GM21381 (cell line): ENCODE data around the gene PLGRKT.
A peak's percentile ranks its signal among the peaks of the same experiment; 100 is the strongest.
"Not testable (repeated sequence)": the region's sequence is repeated elsewhere in the genome, so short reads cannot be mapped to it uniquely, and the experiment has no call there.

Experiments
- ATAC-seq: cut with Tn5 transposase; IDR thresholded peaks from one replicate; pipeline ENCODE4 v1.9.1; 2021; ENCODE audit warnings: mild to moderate bottlenecking, moderate library complexity; ENCODE audit not compliant: unreplicated experiment

The PLGRKT gene, protein sequence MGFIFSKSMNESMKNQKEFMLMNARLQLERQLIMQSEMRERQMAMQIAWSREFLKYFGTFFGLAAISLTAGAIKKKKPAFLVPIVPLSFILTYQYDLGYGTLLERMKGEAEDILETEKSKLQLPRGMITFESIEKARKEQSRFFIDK

DNA sequence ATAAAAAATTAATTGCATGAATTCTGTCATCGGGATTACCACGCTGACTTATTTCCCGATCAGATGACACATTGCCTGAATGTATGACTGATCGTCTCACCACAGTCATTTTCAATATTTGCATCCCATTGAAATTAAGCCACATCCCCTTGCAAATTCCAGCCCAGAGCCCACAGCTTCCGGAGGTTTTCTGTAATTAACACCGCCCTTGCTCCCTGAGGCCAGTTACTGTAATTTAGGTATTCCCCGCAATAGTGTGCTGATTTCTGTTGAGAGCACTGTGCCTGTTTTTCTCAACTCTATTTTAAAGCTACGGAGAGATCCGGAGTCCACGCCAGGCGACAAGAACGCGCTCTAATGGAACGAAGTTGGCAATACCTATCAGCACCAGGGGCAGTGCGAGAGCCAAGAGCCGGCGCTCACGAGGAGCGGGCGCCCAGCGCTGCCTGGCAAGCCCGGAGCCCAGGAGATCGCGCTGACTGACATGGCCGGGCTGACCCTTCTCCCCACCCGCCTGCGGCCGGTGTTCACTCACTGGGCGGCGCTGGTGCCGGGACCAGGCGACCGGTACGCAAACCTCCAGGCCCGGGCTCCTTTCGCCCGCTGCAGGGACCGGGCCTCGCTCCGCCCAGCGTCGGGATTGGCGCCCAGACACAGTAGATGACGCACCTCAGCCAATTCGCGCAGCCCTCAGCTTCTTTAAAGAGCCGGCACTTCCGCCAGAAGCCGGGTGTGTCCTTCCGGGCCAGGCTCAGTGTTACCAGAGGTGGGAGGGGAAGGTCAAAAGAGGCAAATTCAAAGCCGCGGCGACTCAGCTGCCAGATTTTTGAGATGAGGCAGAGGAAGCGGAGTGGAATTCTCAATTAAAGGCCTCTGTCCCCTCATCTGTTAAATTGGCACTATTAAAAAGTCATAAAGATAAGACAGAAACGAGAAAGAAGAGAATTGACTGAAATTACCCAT, at the start of gene PLGRKT:
Gene PLGRKT, minus strand, starts transcription at position 672 of the 963 bp plus-strand sequence. CDS start 5,948 bp downstream, outside the sequence.
- peak; percentile 80 for ATAC-seq

DNA sequence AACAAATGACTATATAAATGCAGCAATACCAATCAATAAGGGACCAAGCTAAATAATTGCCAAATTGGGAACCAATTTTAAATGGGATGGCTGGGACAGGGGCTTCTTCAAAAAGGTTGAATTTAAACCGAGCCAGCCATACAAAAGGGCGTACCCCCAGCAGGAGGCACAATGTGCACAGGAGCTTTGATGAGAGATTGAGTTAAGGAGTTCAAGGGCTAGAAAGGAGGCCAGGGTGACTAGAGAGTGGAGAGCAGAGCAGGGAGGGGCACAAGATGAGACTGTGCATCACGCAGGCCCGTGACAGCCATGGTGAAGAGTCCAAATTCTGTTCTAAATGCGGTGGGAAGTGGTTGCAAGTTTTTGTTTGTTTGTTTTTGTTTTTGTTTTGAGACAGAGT, 49.3 kb upstream of the PLGRKT start:
- no peak for ATAC-seq

DNA sequence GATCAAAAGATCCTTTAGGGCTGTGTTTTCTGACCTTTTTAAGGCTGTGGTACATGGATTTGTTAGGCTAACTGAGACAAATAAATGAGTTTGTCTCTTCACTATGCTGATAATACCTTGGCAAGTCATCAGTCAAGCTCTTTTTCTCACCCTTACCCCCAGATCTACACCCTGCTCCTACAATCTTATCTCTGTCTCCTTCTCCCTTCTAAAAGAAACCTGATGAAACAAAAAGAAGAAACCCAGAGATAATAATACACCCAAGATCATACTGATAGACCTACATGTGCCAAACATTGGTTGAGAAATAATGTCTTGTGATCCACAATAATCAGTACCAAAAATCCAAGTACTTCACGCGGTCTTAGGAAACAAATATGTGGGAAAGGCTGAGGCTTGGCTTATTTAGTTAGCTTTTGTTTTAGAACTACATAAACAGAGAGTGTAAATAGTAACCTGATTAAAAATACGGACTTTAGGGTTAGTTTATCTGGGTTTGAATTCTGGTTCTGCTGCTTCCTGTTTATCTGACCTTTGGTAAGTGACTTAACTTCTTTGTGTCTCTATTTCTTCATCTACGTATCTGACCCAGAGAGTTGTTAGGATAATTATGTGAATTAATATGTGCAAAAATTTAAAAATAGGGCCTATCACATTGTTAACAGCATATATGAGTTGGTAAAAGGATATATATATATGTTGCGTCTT, 47.8 kb upstream of the PLGRKT start:
- no peak for ATAC-seq

DNA sequence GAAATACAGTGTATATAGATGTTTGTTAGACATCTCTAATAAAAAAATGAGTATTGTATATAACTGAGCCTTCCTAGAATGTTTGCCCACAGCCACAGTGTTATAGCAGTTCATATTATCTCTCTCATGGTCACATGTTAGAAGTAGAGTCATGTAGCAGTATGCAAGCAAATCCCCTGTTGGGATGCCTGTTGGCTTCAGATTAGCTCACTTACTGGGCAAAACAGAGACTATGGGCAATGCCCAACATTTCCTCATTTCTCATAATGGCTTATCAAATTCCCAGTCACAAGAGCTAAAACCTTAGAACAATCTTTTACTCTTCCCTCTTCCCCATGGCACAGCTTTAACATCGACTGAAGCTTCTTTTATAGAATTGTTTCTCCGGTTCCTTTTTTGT, 45.6 kb upstream of the PLGRKT start:
- no peak for ATAC-seq

DNA sequence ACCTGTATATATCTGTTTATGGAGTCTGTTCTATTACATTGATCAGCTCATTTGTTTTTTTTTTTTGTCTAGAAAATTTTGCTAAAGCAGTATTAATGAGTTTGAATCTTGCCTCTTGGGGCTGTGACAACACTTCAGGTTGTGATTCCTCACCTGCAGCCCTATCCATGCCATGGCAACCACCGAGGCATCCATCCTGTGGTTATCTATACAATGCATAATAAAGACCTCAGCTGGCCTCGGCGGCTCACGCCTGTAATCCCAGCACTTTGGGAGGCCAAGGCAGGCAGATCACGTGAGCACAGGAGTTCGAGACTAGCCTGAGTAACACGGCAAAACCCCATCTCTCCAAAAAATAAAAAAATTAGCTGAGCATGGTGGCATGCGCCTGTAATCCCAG, 44.5 kb upstream of the PLGRKT start:
- no peak for ATAC-seq

DNA sequence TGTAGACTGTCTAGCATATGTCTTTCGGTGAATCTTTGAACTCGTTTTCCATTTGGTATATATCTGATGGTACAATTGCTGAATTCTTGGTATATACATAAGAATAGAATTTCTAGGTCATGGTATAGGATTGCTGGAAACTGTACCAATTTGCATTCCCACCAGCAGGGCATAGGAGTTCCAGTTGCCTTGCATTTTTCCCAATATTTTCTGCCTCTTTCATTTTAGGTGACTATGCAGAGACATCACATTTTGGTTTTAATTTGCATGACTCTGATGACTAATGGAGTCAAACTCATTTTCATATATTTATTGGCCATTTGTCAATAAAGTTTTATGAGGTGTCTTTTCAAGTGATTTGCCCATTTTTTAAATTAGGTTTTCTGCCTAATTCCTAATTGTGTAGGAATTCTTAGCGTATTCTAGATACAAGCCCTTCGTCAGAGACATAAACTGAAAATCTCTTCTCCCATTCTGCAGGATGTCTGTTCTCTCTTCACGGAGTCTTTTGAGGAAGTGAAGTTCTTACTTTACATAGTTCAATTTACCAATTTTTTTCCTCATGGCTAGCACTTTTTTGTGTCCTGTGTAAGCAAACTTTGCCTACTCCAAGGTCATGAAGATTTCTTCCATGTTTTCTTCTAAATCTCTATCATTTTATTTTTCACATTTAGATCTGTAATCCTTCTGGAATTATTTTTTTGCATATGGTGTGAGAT, 43.8 kb upstream of the PLGRKT start:
- ATAC-seq, result no peak

DNA sequence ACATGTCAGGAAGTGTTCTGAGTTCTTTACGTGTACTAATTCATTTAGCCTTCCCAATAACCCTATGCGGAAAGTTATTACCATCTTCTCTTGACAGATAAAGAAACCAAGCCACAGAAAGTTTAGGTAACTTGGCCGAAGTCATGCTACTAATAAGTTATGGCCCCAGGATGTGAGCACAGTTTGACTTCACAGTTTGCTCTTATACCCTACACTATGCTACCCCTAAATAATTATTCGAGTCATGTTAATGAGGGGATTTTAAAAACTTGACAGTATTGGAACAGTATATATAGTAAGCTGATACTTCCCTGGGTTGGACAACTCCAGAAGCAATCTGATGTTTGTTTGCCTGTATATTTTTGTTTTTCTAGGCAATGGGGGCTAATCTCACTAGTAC, 43.2 kb upstream of the PLGRKT start:
- ATAC-seq, result peak; percentile 34

DNA sequence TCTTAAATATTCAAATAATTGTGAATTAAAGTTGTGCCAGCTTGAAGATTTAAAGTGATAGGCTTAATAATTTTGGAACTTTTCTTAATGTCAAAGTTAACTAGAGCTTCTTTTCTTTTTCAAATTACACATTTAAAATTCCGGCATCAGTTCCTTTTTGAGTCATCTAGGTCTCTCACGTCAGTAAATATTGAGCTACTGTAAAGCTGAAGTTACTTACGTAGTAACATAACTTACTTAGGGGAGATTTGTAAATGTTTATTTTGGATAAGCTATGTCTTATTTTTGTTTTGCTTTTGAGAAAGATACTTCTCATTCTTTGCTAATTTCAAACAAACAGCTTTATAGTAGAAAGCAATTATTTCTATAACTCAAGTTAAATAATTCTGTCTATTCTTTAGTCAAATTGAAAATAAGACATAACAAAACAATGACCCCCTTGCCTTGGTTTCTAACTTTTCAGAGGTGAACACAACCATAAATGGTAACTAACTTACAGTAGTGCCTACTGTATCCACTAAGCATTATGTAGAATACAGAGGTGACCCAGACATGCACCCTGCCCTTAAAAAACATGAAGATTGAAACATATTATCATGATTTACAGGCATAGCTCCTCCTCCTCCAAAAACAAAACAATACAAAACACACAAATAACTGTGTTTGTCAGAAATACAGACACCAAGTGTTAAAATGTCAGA, 42.4 kb upstream of the PLGRKT start:
- peak; percentile 43 for ATAC-seq

DNA sequence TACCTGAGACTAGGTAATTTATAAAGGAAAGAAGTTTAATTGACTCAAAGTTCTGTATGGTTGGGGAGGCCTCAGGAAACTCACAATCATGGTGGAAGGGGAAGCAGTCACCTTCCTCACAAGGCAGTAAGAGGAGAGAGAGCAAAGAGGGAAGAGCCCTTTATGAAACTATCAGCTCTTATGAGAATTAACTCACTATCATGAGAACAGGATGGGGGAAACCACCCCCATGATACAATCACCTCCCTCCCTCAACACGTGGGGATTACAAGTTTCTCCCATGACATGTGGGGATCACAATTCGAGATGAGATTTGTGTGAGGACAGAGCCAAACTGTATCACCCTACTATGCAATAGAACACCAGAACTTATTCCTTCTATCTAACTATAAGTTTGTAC, 40.5 kb upstream of the PLGRKT start:
- ATAC-seq, result peak; percentile 44

DNA sequence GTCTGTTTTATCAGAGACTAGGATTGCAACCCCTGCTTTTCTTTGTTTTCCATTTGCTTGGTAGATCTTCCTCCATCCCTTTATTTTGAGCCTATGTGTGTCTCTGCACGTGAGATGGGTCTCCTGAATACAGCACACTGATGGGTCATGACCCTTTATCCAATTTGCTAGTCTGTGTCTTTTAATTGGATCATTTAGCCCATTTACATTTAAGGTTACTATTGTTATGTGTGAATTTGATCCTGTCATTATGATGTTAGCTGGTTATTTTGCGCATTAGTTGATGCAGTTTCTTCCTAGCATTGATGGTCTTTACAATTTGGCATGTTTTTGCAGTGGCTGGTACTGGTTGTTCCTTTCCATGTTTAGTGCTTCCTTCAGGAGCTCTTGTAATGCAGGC, 37.9 kb upstream of the PLGRKT start:
- ATAC-seq, result not testable (repeated sequence)

DNA sequence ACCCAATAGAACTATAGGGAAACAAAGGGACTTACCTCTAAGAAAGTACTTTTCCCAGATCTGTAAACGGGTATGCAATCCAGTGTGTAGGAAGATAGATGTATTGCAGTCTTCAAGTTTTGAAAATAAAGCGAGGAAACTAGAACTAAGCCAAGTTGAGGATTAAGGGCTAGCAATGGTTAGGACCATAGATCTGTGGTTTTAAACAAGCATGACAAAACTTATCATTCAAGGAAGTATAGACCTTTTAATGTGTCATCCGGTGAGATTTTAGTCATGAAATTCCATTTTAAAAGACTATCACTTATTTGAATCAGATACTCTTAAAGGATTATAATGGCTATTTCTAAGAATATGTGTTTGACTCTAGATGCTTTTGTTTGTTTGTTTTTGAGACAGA, 33.1 kb upstream of the PLGRKT start:
- no peak for ATAC-seq

DNA sequence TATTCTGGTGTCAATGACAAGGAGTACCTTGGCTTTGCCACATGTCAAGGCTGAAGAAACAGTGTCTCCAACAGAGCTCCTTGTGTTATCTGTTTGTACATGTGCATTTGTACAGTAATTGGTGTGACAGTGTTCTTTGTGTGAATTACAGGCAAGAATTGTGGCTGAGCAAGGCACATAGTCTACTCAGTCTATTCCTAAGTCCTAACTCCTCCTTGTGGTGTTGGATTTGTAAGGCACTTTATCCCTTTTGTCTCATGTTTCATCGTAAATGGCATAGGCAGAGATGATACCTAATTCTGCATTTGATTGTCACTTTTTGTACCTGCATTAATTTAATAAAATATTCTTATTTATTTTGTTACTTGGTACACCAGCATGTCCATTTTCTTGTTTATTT, 32.4 kb upstream of the PLGRKT start:
- ATAC-seq, result no peak

DNA sequence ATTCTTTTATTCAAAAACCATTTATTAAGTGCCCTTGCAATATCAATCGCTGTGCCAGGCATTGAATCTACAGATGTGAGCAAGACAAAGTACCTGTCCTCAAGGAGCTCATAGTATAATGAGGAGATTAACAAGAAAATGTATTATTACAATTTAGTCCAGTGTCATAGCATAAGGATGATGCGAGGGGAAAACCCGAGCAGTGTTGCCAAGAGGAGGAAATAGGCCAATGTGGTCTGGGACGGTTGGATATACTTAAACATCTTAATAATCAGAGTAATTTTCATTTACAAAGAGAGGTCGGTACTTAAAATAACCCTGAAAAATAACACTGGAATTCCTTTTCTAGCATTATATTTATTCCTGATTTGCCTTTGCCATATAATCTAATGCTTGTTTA, 31.1 kb upstream of the PLGRKT start:
- no peak for ATAC-seq

DNA sequence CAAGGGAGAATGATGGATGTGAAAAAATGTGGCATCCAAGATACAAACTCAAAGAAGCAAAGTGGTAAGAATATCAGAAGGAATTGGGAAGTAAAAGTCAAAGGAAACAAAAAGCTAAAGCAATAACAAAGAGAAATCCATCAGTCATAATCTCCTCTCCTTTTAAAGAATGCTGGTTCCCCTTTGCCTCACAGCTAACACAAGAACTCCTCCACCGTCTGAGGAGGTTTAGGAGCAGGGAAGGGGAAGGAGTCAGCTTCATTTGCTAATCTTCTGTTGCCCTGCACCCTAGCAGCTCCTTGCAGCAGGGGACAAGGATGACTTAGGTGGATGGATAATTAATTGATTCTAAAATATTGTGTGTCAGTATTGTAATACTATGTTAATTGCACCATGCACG, 29.0 kb upstream of the PLGRKT start:
- no peak for ATAC-seq

DNA sequence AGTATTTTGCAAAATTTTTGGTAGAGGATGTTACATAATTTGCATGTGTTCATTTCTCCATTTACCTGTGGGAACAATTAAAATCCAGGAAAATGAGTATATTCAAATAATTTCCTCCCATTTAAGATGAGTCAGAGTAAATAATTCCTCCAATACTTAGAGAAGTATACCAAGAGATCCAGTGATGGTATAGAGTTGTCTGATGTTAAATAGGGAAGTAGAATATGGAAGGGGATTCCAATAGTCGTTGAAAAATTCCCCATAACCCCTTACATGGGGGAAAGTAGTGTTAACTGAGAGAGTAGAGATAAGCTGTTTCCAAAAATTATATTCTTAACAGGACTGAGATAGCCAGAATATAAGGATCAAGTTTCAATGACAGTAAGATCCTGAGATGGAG, 28.3 kb upstream of the PLGRKT start:
- no peak for ATAC-seq

DNA sequence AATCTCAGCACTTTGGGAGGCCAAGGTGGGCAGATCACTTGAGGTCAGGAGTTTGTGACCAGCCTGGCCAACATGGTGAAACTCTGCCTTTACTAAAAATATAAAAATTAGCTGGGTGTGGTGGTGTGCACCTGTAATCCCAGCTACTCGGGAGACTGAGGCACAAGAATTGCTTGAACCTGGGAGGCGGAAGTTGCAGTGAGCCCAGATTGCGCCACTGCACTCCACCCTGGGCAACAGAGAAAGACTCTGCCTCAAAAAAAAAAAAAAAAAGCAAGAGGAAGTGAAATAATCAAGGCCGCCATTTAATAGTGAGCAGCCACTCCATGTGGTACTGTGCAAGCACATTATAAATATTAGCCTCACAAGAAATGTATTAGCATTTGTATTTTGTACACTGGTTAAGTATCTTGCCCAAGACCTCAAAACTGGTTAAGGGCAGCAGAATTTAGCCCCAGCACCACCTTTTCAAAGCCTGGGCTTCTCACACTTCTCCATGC, 27.2 kb upstream of the PLGRKT start:
- ATAC-seq, result not testable (repeated sequence)

DNA sequence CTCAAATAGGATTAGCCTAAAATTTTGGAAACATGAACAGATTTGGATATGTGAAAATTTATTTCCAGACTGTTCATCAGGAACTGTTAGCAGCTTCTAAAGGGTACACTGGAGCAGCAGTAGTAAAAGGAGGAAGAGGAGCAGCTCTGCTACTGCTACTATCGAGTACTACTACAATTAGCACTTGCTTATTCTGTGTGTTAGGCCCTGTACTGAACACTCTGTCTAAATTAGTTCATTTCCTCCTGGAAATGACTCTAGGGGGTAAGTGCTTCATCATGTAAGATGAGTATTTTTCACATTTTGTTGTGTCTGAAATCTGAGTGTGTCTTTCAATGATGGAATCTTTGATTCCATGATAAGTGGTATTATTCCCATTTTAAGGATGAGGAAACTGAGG, 22.4 kb upstream of the PLGRKT start:
- ATAC-seq, result no peak

DNA sequence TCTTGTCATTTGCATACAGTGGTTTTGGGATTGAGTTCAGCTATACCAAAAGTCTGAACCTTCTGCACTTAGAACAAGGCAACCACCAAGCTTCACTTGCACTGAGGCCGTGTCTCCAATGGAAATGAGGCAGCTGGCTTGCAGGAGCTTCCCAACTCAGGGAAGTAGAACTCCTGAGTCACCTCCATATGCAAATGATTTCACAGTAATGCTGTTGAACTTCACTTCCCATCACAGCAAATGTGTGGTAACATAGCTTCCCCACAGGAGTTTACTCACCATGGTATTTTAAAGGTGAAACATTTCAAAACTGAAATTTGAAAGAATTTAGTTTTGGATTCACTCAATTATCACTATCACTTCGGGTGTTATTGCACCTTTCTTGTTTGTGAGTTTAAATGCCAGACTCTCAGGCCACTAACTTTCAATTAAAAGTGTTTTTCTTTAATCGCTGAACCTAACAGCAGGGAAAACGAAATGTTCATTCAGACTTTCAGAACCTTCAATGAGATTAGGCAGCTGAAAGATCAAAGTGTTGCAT, 21.6 kb upstream of the PLGRKT start:
- peak; percentile 57 for ATAC-seq

DNA sequence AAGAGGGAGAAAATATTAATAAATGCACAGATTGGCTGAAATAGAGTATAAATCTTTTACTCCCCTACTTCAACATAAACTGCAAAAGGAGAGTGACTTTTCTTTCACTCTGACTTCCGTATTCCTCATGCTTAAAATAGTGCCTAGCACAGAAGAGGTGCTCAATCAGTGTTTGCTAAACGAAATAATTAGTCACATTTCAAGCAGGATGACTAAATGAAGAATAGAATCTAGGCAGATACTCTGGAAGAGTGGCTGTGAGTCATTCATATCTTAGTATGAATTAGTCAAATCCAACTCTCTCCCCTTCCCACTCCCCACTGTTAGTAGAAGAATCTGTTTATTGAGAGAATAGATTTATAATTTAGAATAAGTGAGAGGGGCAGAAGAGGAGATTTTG, 17.5 kb upstream of the PLGRKT start:
- ATAC-seq, result no peak

DNA sequence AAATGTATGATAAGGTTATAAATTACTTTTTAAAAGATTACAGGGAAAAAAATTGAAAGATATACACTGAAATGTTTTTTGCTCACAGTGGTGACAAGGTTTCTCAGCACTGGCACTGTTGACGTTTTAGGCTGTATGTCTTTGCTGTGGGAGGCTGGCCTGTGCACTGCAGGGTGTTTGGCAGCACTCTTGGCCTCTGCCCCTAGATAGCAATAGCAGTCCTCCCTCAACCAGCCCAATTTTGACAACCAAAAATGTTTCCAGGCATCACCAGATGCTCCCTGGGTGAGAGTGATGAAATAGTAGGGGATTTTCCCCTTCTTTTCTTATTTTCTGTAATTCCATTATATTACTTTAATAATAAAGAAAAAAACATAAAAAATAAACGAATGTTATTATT, 15.9 kb upstream of the PLGRKT start:
- ATAC-seq, result no peak
